Measurements from ENCODE around the gene MAML2. TPM values are rescaled to one million over a fixed set of nuclear protein-coding genes. Genes with fewer than 3 reads are reported as not detected.
A peak's percentile ranks its signal among the peaks of the same experiment; 100 is the strongest.

Gene MAML2
- total and polyA plus RNA-seq, 2 of the 8 experiments (the other 6 are each of a cell fraction or from before 2014, with no cell fraction given), result 3.8 to 6.6 TPM

DNA sequence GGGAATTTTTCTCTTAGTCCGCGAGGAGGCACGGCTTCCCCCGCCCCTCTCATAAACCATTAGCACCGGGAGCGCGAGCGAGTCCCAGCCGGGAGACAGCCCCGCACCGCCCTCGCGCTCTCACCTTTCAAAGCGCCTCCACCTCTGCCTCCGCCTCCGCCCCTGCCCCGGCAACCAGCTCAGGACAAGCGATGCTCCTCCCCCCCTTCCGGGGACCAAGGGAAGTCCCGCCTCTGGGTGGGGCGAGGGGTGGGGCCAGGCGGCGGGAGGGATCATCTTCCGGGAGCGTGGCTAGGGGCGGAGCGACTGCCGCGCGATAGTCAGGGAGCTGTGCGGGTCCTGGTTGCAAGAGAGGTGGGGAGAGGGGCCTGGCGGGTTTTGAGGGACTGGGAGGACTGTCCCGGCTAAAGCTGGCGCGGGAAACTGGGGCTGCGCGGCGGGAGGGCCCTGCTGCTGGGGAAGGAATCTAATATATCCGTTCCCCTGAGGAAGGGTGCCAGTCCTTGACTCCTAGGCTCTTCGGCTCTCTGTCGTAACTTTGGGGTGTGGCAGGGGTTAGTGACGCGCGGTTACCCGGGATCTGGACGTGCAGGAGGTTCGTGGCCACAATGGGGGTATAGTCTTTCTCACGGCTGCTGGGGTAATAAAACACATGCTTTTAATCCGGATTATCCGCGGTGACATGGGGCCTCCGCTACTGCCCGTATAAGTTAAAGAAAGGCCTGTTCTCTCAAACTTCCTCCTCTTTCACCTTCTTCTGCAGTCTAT lies 46.9 kb upstream of the MAML2 start, which contains the start of the genes CCDC82 and JRKL (continued):
- TF ChIP-seq CTCF (IDR thresholded peaks at IDR 0.05; ENCODE audit: control extremely low read depth in 1 of 3, insufficient read depth in 1 of 3, low read depth in 1 of 3, low read length in 3 of 3) (no peak), CHD2 (IDR thresholded peaks at IDR 0.05; ENCODE audit: low read length) (no peak), PHF8 (conservative IDR thresholded peaks at IDR 0.05; ENCODE audit: low read depth, low read length) (peak; percentile 76), EGR1 (IDR thresholded peaks at IDR 0.05; ENCODE audit: borderline replicate concordance, low read depth, low read length) (no peak; the same call in 1 of the 2 replicates), TAF7 (optimal IDR thresholded peaks at IDR 0.05; ENCODE audit: borderline replicate concordance, low read depth, low read length) (peak; percentile 40)
- TF ChIP-seq, protein P1, sequence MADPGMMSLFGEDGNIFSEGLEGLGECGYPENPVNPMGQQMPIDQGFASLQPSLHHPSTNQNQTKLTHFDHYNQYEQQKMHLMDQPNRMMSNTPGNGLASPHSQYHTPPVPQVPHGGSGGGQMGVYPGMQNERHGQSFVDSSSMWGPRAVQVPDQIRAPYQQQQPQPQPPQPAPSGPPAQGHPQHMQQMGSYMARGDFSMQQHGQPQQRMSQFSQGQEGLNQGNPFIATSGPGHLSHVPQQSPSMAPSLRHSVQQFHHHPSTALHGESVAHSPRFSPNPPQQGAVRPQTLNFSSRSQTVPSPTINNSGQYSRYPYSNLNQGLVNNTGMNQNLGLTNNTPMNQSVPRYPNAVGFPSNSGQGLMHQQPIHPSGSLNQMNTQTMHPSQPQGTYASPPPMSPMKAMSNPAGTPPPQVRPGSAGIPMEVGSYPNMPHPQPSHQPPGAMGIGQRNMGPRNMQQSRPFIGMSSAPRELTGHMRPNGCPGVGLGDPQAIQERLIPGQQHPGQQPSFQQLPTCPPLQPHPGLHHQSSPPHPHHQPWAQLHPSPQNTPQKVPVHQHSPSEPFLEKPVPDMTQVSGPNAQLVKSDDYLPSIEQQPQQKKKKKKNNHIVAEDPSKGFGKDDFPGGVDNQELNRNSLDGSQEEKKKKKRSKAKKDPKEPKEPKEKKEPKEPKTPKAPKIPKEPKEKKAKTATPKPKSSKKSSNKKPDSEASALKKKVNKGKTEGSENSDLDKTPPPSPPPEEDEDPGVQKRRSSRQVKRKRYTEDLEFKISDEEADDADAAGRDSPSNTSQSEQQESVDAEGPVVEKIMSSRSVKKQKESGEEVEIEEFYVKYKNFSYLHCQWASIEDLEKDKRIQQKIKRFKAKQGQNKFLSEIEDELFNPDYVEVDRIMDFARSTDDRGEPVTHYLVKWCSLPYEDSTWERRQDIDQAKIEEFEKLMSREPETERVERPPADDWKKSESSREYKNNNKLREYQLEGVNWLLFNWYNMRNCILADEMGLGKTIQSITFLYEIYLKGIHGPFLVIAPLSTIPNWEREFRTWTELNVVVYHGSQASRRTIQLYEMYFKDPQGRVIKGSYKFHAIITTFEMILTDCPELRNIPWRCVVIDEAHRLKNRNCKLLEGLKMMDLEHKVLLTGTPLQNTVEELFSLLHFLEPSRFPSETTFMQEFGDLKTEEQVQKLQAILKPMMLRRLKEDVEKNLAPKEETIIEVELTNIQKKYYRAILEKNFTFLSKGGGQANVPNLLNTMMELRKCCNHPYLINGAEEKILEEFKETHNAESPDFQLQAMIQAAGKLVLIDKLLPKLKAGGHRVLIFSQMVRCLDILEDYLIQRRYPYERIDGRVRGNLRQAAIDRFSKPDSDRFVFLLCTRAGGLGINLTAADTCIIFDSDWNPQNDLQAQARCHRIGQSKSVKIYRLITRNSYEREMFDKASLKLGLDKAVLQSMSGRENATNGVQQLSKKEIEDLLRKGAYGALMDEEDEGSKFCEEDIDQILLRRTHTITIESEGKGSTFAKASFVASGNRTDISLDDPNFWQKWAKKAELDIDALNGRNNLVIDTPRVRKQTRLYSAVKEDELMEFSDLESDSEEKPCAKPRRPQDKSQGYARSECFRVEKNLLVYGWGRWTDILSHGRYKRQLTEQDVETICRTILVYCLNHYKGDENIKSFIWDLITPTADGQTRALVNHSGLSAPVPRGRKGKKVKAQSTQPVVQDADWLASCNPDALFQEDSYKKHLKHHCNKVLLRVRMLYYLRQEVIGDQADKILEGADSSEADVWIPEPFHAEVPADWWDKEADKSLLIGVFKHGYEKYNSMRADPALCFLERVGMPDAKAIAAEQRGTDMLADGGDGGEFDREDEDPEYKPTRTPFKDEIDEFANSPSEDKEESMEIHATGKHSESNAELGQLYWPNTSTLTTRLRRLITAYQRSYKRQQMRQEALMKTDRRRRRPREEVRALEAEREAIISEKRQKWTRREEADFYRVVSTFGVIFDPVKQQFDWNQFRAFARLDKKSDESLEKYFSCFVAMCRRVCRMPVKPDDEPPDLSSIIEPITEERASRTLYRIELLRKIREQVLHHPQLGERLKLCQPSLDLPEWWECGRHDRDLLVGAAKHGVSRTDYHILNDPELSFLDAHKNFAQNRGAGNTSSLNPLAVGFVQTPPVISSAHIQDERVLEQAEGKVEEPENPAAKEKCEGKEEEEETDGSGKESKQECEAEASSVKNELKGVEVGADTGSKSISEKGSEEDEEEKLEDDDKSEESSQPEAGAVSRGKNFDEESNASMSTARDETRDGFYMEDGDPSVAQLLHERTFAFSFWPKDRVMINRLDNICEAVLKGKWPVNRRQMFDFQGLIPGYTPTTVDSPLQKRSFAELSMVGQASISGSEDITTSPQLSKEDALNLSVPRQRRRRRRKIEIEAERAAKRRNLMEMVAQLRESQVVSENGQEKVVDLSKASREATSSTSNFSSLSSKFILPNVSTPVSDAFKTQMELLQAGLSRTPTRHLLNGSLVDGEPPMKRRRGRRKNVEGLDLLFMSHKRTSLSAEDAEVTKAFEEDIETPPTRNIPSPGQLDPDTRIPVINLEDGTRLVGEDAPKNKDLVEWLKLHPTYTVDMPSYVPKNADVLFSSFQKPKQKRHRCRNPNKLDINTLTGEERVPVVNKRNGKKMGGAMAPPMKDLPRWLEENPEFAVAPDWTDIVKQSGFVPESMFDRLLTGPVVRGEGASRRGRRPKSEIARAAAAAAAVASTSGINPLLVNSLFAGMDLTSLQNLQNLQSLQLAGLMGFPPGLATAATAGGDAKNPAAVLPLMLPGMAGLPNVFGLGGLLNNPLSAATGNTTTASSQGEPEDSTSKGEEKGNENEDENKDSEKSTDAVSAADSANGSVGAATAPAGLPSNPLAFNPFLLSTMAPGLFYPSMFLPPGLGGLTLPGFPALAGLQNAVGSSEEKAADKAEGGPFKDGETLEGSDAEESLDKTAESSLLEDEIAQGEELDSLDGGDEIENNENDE (IDR thresholded peaks at IDR 0.05; ENCODE audit: insufficient replicate concordance, low read length), result no peak
